Gastrocnemius medialis (tissue), 4 donors: ENCODE data around the gene GPS2. TPM values are rescaled to one million over a fixed set of nuclear protein-coding genes. Genes with fewer than 3 reads are reported as not detected.

Experiments used
- ATAC-seq, 2 donors: fragments of 150-250 bp; one replicate each; pipeline ENCODE4 v1.9.1; 2016
- DNase-seq, 2 donors: peaks; one replicate each; pipeline ENCODE4 v3.0.0-alpha.2; 2019
- H3K27ac ChIP-seq, 4 donors: fragments of 200-600 bp; sonication (generic); 1 replicate in 1 of 4; 2 replicates in 3 of 4; pipeline ENCODE4 v1.5.1; 2016 to 2018; ENCODE audit warnings: mild to moderate bottlenecking in 2 of 4, moderate library complexity in 1 of 4
- H3K27me3 ChIP-seq, 3 donors: fragments of 200-600 bp; sonication (generic) in 2 of 3; 1 replicate in 1 of 3; 2 replicates in 2 of 3; pipeline versions ENCODE4 v1.5.1 to v1.6.0; 2016 to 2019; ENCODE audit warnings: mild to moderate bottlenecking in 1 of 3, moderate library complexity in 1 of 3
- H3K36me3 ChIP-seq, 2 donors: fragments of 200-600 bp; sonication (generic) in 1 of 2; one replicate each; pipeline ENCODE4 v1.5.1; 2017 to 2018
- H3K4me1 ChIP-seq, 2 donors: fragments of 200-600 bp; sonication (generic) in 1 of 2; one replicate each; pipeline ENCODE4 v1.5.1; 2016 to 2017; ENCODE audit warnings: mild to moderate bottlenecking in 2 of 2
- H3K4me3 ChIP-seq, 4 donors: fragments of 200-600 bp; sonication (generic) in 3 of 4; 1 replicate in 1 of 4; 2 replicates in 3 of 4; pipeline ENCODE4 v1.5.1; 2016 to 2019; ENCODE audit warnings: mild to moderate bottlenecking in 2 of 4
- H3K9me3 ChIP-seq, 3 donors: fragments of 200-600 bp; sonication (generic) in 2 of 3; 1 replicate in 1 of 3; 2 replicates in 2 of 3; pipeline ENCODE4 v1.5.1; 2016 to 2019
- POLR2A ChIP-seq, 2 donors: fragments of 450-650 bp; IDR thresholded peaks; one replicate each; pipeline ENCODE4 v1.6.1; 2017; ENCODE audit warnings: antibody characterized with exemption in 2 of 2, mild to moderate bottlenecking in 2 of 2, moderate library complexity in 2 of 2
- in situ Hi-C, 4 donors: fragments of 200-750 bp; cut with MboI; loops; one replicate each; pipeline versions ENCODE4 v1.15.0 to v1.8.0; 2017; ENCODE audit warnings: low sequenced_read_pairs in 4 of 4
- intact Hi-C: fragments of 100-400 bp; cut with DNase I; formaldehyde crosslinking; loops from one replicate; pipeline ENCODE4 v1.15.1; 2023; ENCODE audit warnings: low total_unique reads
- total RNA-seq, 4 donors: library from RNA; depleted of rRNA; stranded (reverse); fragments of >200 nt; gene quantifications; one replicate each; pipeline versions ENCODE4 v1.1.0 to v1.2.3, GENCODE V29; 2016
- TF ChIP-seq, protein P1 (sequence below), 5 experiments: fragments of 450-650 bp in 3 of 5; fragments of 200-600 bp in 2 of 5; sonication (generic) in 2 of 5; IDR thresholded peaks in 4 of 5; conservative IDR thresholded peaks in 1 of 5; 1 replicate in 4 of 5; 2 replicates in 1 of 5; pipeline ENCODE4 v1.5.1; 2016 to 2019; ENCODE audit warnings: antibody characterized with exemption in 5 of 5, mild to moderate bottlenecking in 3 of 5, moderate library complexity in 3 of 5

Gene GPS2
- total RNA-seq, 4 donors from 2014 or later, result 135 to 240 (median 169) TPM

DNA sequence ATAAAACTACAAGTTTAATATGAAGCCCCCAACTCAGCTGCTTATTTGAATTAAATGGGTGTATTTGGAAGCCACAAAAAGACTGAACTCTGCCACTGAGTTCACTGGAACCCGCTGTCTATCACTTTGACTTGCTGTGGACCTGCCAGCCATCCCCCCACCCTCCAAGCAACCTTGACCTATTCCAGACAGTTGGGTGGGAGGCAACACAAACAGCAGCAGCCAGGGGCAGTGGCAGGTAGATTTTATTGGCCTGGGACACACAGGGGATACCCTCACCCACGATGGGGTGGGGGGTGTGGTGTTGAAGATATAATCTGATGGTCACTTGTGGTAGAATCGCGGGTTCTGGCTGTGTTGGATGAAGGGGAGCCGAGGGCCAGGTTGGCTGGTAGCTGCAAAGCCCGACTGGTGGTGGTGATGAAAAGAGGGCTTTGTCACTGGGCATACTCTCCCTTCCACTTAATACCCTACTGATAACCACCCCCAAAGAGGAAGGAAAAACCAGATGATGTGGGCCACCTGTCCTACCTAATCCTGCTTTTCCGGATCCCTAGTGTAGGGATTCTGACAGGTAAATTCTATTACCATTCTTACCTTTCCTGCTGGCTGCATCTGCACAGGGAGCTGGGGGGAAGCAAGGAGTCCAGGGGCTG, 2.6 kb downstream of the GPS2 start:
- intact Hi-C loops, result no loop called here
- no peak overlapping the region for H3K4me3 ChIP-seq

DNA sequence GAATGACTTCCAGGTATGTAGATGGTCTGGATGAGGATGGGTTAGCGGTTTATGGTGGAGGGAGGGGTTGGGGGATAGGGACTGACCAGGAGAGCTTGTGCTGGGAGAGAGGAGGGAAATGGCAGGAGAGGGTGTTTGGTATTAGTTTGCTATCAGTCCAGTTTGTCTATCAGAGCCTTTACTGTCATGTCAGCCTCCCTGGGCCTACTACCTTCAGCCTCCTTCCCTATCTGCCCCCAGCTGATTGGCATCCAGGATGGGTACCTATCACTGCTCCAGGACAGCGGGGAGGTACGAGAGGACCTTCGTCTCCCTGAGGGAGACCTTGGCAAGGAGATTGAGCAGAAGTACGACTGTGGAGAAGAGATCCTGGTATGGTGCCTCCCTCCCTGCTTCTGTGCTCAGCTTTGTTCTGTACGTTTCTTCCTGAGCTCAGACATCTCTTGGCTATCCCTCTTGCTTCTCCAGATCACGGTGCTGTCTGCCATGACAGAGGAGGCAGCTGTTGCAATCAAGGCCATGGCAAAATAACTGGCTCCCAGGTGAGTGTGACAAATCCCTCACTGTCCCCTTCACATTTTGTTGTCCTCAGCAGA, 4.0 kb downstream of the GPS2 start:
- DNase-seq, result no peak
- no peaks in the 10 kb centered on the region for H3K27me3 ChIP-seq
- H3K27ac ChIP-seq, result peak overlapping the region; percentile 32 to 99 (median 96)
- TF ChIP-seq, protein P1, sequence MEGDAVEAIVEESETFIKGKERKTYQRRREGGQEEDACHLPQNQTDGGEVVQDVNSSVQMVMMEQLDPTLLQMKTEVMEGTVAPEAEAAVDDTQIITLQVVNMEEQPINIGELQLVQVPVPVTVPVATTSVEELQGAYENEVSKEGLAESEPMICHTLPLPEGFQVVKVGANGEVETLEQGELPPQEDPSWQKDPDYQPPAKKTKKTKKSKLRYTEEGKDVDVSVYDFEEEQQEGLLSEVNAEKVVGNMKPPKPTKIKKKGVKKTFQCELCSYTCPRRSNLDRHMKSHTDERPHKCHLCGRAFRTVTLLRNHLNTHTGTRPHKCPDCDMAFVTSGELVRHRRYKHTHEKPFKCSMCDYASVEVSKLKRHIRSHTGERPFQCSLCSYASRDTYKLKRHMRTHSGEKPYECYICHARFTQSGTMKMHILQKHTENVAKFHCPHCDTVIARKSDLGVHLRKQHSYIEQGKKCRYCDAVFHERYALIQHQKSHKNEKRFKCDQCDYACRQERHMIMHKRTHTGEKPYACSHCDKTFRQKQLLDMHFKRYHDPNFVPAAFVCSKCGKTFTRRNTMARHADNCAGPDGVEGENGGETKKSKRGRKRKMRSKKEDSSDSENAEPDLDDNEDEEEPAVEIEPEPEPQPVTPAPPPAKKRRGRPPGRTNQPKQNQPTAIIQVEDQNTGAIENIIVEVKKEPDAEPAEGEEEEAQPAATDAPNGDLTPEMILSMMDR (IDR thresholded peaks at IDR 0.05 in 4 of 5, conservative IDR thresholded peaks at IDR 0.05 in 1 of 5), result no peak
- TF ChIP-seq POLR2A (IDR thresholded peaks at IDR 0.05), result no peak
- no peak for ATAC-seq
- intact Hi-C loops, result no loop called here
- peaks cover 4 to 47% of the 10 kb centered on the region in 2 donors for H3K36me3 ChIP-seq
- H3K9me3 ChIP-seq, result no peaks in the 10 kb centered on the region
- in situ Hi-C loops, result no loop called here
- no peak overlapping the region for H3K4me3 ChIP-seq
- peaks cover 57 to 60% of the 10 kb centered on the region in 2 donors for H3K4me1 ChIP-seq

More for the DNA sequence above, 2.6 kb downstream of the GPS2 start:
- Histone ChIP-seq H3K27me3 (no peaks in the 10 kb centered on the region), H3K36me3 (peaks cover 4 to 54% of the 10 kb centered on the region in 2 donors), H3K27ac (peak overlapping the region in 2 of 4 donors; percentile 93 to 97), H3K9me3 (no peaks in the 10 kb centered on the region), H3K4me1 (peaks cover 55 to 57% of the 10 kb centered on the region in 2 donors)
- no peak for ATAC-seq
- TF ChIP-seq, protein P1 (IDR thresholded peaks at IDR 0.05 in 4 of 5, conservative IDR thresholded peaks at IDR 0.05 in 1 of 5), result no peak
- no peak for TF ChIP-seq POLR2A (IDR thresholded peaks at IDR 0.05)
- no peak for DNase-seq
- in situ Hi-C loops, result no loop called here

DNA sequence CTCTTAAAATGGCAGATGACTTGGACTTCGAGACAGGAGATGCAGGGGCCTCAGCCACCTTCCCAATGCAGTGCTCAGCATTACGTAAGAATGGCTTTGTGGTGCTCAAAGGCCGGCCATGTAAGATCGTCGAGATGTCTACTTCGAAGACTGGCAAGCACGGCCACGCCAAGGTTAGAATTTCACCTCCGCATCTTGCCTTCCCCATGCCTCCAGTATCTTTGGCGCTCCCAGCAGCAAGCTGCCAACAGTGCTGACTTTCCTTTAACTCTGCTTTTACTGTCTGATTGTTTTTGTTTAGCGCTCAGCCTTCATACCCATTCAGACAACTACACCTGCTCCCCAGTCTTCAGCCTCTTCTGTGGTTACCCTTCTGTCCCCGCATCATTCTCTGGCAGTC, 5.5 kb downstream of the GPS2 start:
- no peaks in the 10 kb centered on the region for H3K27me3 ChIP-seq
- H3K9me3 ChIP-seq, result no peaks in the 10 kb centered on the region
- no peak for DNase-seq
- in situ Hi-C loops, result loop anchor here in 1 of 4 donors (10.0 kb wide), 1 partner anchor 55 kb away; the partner anchor contains the start of genes CTDNEP1 and ELP5
- ATAC-seq, result no peak
- peak overlapping the region; percentile 93 to 99 (median 98) for H3K27ac ChIP-seq
- peaks cover 4 to 47% of the 10 kb centered on the region in 2 donors for H3K36me3 ChIP-seq
- no peak for TF ChIP-seq POLR2A (IDR thresholded peaks at IDR 0.05)
- TF ChIP-seq, protein P1 (IDR thresholded peaks at IDR 0.05 in 4 of 5, conservative IDR thresholded peaks at IDR 0.05 in 1 of 5), result no peak
- intact Hi-C loops, result loop anchor here (5.0 to 10.0 kb wide), 2 partner anchors 37 to 535 kb away; no protein-coding TSS in a partner anchor
- peak overlapping the region in 3 of 4 donors; percentile 79 to 85 (median 84) for H3K4me3 ChIP-seq
- H3K4me1 ChIP-seq, result peaks cover 51 to 52% of the 10 kb centered on the region in 2 donors

DNA sequence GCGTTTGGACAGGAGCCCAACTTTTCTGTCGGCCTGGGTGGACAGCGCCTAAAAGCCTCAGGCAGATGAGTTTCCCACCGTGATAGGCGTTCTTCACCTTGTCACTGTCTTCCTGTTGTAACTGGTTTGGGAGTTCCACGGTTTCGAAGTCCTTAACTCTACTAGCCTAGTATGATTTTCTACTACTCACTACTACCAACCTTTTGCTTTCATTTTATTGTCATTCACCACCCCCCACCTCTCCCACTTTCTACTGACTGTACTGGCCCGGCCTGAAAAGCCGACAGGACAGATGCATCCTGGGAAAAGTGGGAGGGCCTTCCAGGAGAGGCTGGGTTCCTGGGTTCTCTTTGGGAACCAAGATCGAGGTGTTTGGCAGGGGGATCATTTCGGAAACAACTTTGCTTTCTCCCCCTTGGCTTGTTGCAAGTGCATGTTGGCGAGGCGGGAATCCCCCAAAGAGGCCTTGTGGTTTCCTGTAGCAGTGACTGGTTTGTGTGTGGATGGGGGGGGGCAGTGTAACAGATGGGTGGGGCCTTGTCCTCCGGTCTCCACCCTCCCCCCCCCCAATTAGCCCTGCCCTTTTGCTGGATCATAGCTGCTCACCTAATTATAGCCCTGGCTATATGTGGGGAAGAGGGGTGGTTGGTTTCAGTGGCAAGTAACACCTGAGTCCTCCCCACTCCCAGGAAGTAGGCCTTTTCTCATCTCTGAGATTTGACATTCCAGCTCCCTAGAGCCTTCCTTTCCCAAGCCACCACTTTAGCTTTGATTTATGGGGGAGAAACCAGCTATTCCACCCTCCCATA, 6.3 kb downstream of the GPS2 start:
- Histone ChIP-seq H3K27me3 (no peaks in the 10 kb centered on the region), H3K27ac (peak overlapping the region; percentile 93 to 99 (median 98)), H3K4me3 (peak overlapping the region; percentile 79 to 98 (median 84)), H3K36me3 (peaks cover 4 to 43% of the 10 kb centered on the region in 2 donors), H3K4me1 (peaks cover 43 to 44% of the 10 kb centered on the region in 2 donors), H3K9me3 (no peaks in the 10 kb centered on the region)
- intact Hi-C loops, result loop anchor here (5.0 to 10.0 kb wide), 2 partner anchors 37 to 536 kb away; no protein-coding TSS in a partner anchor
- peak; percentile 79 to 86 for DNase-seq
- peak; percentile 60 to 61 for TF ChIP-seq POLR2A (IDR thresholded peaks at IDR 0.05)
- TF ChIP-seq, protein P1 (IDR thresholded peaks at IDR 0.05 in 4 of 5, conservative IDR thresholded peaks at IDR 0.05 in 1 of 5), result no peak
- peak; percentile 53 to 56 for ATAC-seq
- in situ Hi-C loops, result loop anchor here in 1 of 4 donors (10.0 kb wide), 1 partner anchor 54 kb away; the partner anchor contains the start of genes CTDNEP1 and ELP5
